Fibroblast of lung (primary cell): ENCODE measurements around the gene SERPINH1.

Experiments
- EZH2 ChIP-seq: IDR thresholded peaks from 2 replicates; pipeline ENCODE4 v1.5.1; 2012; ENCODE audit warnings: low read length, control low read depth, mild to moderate bottlenecking; ENCODE audit errors: missing control alignments
- TF ChIP-seq, protein P1 (sequence below), 2 donors: IDR thresholded peaks in 1 of 2; conservative IDR thresholded peaks in 1 of 2; 1 replicate in 1 of 2; 2 replicates in 1 of 2; pipeline ENCODE4 v1.5.1; 2011 to 2012; ENCODE audit warnings: low read length in 2 of 2, control low read depth in 1 of 2, inconsistent platforms in 1 of 2, low read depth in 1 of 2, mild to moderate bottlenecking in 1 of 2

DNA sequence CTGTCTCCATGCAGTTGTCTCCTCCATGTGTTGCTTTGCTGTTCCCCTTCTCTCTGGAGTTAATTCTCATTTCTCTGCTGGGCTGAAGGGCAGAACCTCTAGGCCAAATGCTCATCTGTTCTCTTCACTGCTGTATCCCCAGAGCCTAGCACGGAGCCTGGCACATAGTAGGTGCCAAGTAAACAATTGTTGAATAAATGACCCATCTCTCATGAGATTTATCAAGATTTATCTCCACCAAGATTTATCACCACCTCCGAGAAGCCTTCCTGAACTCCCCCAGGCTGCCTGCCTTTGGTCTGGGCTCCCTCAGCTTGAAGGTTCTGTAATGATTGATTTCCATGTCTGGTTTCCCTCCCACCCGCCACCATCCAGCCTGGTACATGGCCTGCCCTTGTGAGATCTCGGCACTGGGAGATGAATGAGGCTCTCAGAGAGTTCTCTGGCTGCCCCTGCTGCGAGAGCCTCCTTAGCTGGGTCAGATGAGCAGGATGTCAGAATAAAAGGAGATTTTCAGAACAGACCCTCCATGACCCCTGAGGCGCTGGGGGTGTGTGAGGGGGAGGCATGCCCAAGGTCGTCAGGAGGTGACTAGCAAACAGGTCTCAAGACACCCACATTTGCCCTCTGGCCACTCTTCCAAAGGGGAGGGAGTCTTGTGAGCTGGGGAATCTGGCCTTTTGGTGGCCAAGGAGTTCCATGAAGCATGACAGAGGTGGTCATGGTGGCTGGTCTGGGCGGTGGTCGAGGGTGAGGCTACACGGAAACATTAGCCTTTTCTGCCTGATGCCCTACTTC lies 33.9 kb upstream of the SERPINH1 start:
- no peak for TF ChIP-seq EZH2
- TF ChIP-seq, protein P1, sequence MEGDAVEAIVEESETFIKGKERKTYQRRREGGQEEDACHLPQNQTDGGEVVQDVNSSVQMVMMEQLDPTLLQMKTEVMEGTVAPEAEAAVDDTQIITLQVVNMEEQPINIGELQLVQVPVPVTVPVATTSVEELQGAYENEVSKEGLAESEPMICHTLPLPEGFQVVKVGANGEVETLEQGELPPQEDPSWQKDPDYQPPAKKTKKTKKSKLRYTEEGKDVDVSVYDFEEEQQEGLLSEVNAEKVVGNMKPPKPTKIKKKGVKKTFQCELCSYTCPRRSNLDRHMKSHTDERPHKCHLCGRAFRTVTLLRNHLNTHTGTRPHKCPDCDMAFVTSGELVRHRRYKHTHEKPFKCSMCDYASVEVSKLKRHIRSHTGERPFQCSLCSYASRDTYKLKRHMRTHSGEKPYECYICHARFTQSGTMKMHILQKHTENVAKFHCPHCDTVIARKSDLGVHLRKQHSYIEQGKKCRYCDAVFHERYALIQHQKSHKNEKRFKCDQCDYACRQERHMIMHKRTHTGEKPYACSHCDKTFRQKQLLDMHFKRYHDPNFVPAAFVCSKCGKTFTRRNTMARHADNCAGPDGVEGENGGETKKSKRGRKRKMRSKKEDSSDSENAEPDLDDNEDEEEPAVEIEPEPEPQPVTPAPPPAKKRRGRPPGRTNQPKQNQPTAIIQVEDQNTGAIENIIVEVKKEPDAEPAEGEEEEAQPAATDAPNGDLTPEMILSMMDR (conservative IDR thresholded peaks at IDR 0.05 in 1 of 2, IDR thresholded peaks at IDR 0.05 in 1 of 2; ENCODE audit: low read depth in 1 of 2, low read length in 2 of 2), result no peak
